Liver (tissue), 9 donors: ENCODE results near the gene APEX2. TPM values are rescaled to one million over a fixed set of nuclear protein-coding genes. Genes with fewer than 3 reads are reported as not detected.

Source experiments
- DNase-seq: peaks from one replicate; pipeline ENCODE4 v3.0.0-alpha.2; 2017; ENCODE audit warnings: low spot score
- H3K27ac ChIP-seq, 2 donors: one replicate each; pipeline ENCODE4 v1.7.0; 2013; ENCODE audit warnings: inconsistent platforms in 2 of 2, low read length in 2 of 2, control low read depth in 1 of 2, low read depth in 1 of 2, mild to moderate bottlenecking in 1 of 2
- H3K27me3 ChIP-seq, 4 donors: one replicate each; pipeline versions ENCODE4 v1.6.1 to v1.7.0; 2013; ENCODE audit warnings: low read length in 3 of 4, inconsistent platforms in 1 of 4, mild to moderate bottlenecking in 1 of 4, moderate library complexity in 1 of 4; ENCODE audit not compliant: control insufficient read depth in 4 of 4, insufficient read depth in 4 of 4
- H3K36me3 ChIP-seq, 4 donors: one replicate each; pipeline versions ENCODE4 v1.6.1 to v1.7.0; 2013; ENCODE audit warnings: low read length in 3 of 4, mild to moderate bottlenecking in 3 of 4, low read depth in 1 of 4, moderate library complexity in 1 of 4; ENCODE audit not compliant: control insufficient read depth in 4 of 4, insufficient read depth in 3 of 4
- H3K4me1 ChIP-seq, 4 donors: one replicate each; pipeline versions ENCODE4 v1.6.1 to v1.7.0; 2013; ENCODE audit warnings: low read length in 3 of 4, mild to moderate bottlenecking in 3 of 4, moderate library complexity in 1 of 4; ENCODE audit not compliant: control insufficient read depth in 4 of 4, insufficient read depth in 4 of 4
- H3K4me3 ChIP-seq, 3 donors: one replicate each; pipeline versions ENCODE4 v1.6.1 to v1.7.0; 2013; ENCODE audit warnings: low read length in 3 of 3, control low read depth in 1 of 3, low read depth in 1 of 3, mild to moderate bottlenecking in 1 of 3
- H3K9ac ChIP-seq, 2 donors: one replicate each; pipeline ENCODE4 v1.7.0; 2013; ENCODE audit warnings: low read length in 2 of 2, mild to moderate bottlenecking in 2 of 2, moderate library complexity in 2 of 2, control low read depth in 1 of 2, low read depth in 1 of 2
- H3K9me3 ChIP-seq, 4 donors: one replicate each; pipeline versions ENCODE4 v1.6.1 to v1.7.0; 2013; ENCODE audit warnings: low read length in 3 of 4; ENCODE audit not compliant: control insufficient read depth in 4 of 4
- CTCF ChIP-seq: fragments of 150-350 bp; IDR thresholded peaks from 2 replicates; pipeline ENCODE4 v1.5.1; 2017; ENCODE audit warnings: improper control_type of control experiment, low read depth, low read length; ENCODE audit not compliant: missing input control
- EGR1 ChIP-seq, 2 donors: IDR thresholded peaks; 2 replicates each; pipeline ENCODE4 v1.6.1; 2016 to 2018; ENCODE audit warnings: antibody characterized with exemption in 2 of 2, low read depth in 2 of 2
- FOXA1 ChIP-seq: IDR thresholded peaks from 2 replicates; pipeline ENCODE4 v1.6.1; 2016; ENCODE audit warnings: antibody characterized with exemption
- FOXA2 ChIP-seq: IDR thresholded peaks from 2 replicates; pipeline ENCODE4 v1.6.1; 2016; ENCODE audit warnings: antibody characterized with exemption
- GABPA ChIP-seq, 2 donors: IDR thresholded peaks in 1 of 2; conservative IDR thresholded peaks in 1 of 2; 2 replicates each; pipeline ENCODE4 v1.6.1; 2016; ENCODE audit warnings: antibody characterized with exemption in 2 of 2, mild to moderate bottlenecking in 1 of 2, moderate library complexity in 1 of 2
- HNF4A ChIP-seq, 2 donors: conservative IDR thresholded peaks; 2 replicates each; pipeline ENCODE4 v1.6.1; 2016; ENCODE audit warnings: antibody characterized with exemption in 2 of 2, mild to moderate bottlenecking in 2 of 2
- HNF4G ChIP-seq: IDR thresholded peaks from 2 replicates; pipeline ENCODE4 v1.6.1; 2016; ENCODE audit warnings: antibody characterized with exemption
- JUND ChIP-seq, 2 donors: IDR thresholded peaks; 2 replicates each; pipeline ENCODE4 v1.6.1; 2016; ENCODE audit warnings: antibody characterized with exemption in 2 of 2
- NR2F2 ChIP-seq: IDR thresholded peaks from 2 replicates; pipeline ENCODE4 v1.6.1; 2016; ENCODE audit warnings: antibody characterized with exemption
- RAD21 ChIP-seq, 2 donors: IDR thresholded peaks; 2 replicates each; pipeline ENCODE4 v1.6.1; 2016; ENCODE audit warnings: antibody characterized with exemption in 2 of 2, mild to moderate bottlenecking in 2 of 2
- RXRA ChIP-seq, 2 donors: IDR thresholded peaks; 2 replicates each; pipeline ENCODE4 v1.6.1; 2017 to 2018; ENCODE audit warnings: antibody characterized with exemption in 2 of 2, mild to moderate bottlenecking in 1 of 2
- SP1 ChIP-seq: IDR thresholded peaks from 2 replicates; pipeline ENCODE4 v1.6.1; 2018; ENCODE audit warnings: antibody characterized with exemption, mild to moderate bottlenecking
- TAF1 ChIP-seq: conservative IDR thresholded peaks from 2 replicates; pipeline ENCODE4 v1.6.1; 2016; ENCODE audit warnings: antibody characterized with exemption, mild to moderate bottlenecking
- YY1 ChIP-seq: IDR thresholded peaks from 2 replicates; pipeline ENCODE4 v1.6.1; 2016; ENCODE audit warnings: antibody characterized with exemption, mild to moderate bottlenecking
- WGBS: extraction: QIAGEN DNeasy Blood & Tissue Kit; methylation state at CpG from one replicate; pipeline ENCODE4 v1.1.7; 2013; 5-methylcytosine and 5-hydroxymethylcytosine counted together
- polyA plus RNA-seq, 2 donors: library from polyadenylated mRNA; stranded (reverse) in 1 of 2; unstranded in 1 of 2; fragments of 200-250 nt in 1 of 2; fragments of >200 nt in 1 of 2; fragmentation: Nextera tagmentation in 1 of 2; extraction: Ambion mirVana in 1 of 2; gene quantifications; one replicate each; pipeline versions ENCODE4 v1.2.1 to v1.2.3, GENCODE V29; 2013 to 2015
- total RNA-seq, 2 donors: library from RNA; depleted of rRNA; stranded (reverse); fragments of >200 nt; gene quantifications; one replicate each; pipeline ENCODE4 v1.2.3, GENCODE V29; 2014
- TF ChIP-seq, protein P1 (sequence below): IDR thresholded peaks from 2 replicates; pipeline ENCODE4 v1.6.1; 2016; ENCODE audit warnings: antibody characterized with exemption, mild to moderate bottlenecking
- TF ChIP-seq, protein P2 (sequence below): IDR thresholded peaks from 2 replicates; pipeline ENCODE4 v1.6.1; 2016; ENCODE audit warnings: antibody characterized with exemption
- TF ChIP-seq, protein P3 (sequence below): IDR thresholded peaks from 2 replicates; pipeline ENCODE4 v1.6.1; 2016; ENCODE audit warnings: antibody characterized with exemption
- TF ChIP-seq, protein P4 (sequence below): IDR thresholded peaks from 2 replicates; pipeline ENCODE4 v1.6.1; 2016; ENCODE audit warnings: antibody characterized with exemption
- donor health status: healthy.
- donor health status: healthy.
- donor health status: healthy.
- donor health status: healthy.
- donor health status: healthy.

Gene APEX2
- total and polyA plus RNA-seq, 4 donors, result 5.0 to 8.6 (median 6.7) TPM

DNA sequence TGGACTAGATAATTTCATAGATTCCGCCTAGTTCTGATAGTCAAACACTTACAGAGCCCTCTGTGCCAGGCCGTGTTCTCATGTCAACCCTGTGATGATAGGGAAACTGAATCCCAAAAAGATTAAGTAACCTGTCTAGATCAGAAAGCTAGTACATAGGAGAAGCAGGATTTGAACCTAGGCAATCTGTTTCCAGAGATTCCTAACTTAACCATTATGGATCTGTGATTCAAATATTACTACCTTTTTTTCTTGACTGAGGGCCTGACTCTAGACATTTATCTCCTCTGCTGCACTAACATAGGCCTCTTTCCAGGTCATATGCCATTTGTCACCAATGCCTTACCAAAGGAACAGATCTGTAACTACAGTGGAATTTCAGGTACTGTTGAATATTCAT, 29.1 kb downstream of the APEX2 start:
- no peak for DNase-seq
- H3K9me3 ChIP-seq, result no peaks in the 10 kb centered on the region
- H3K9ac ChIP-seq, result no peak overlapping the region
- no peak for TF ChIP-seq NR2F2
- TF ChIP-seq, protein P1, sequence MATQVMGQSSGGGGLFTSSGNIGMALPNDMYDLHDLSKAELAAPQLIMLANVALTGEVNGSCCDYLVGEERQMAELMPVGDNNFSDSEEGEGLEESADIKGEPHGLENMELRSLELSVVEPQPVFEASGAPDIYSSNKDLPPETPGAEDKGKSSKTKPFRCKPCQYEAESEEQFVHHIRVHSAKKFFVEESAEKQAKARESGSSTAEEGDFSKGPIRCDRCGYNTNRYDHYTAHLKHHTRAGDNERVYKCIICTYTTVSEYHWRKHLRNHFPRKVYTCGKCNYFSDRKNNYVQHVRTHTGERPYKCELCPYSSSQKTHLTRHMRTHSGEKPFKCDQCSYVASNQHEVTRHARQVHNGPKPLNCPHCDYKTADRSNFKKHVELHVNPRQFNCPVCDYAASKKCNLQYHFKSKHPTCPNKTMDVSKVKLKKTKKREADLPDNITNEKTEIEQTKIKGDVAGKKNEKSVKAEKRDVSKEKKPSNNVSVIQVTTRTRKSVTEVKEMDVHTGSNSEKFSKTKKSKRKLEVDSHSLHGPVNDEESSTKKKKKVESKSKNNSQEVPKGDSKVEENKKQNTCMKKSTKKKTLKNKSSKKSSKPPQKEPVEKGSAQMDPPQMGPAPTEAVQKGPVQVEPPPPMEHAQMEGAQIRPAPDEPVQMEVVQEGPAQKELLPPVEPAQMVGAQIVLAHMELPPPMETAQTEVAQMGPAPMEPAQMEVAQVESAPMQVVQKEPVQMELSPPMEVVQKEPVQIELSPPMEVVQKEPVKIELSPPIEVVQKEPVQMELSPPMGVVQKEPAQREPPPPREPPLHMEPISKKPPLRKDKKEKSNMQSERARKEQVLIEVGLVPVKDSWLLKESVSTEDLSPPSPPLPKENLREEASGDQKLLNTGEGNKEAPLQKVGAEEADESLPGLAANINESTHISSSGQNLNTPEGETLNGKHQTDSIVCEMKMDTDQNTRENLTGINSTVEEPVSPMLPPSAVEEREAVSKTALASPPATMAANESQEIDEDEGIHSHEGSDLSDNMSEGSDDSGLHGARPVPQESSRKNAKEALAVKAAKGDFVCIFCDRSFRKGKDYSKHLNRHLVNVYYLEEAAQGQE, result no peak
- no peak for TF ChIP-seq SP1
- no peak for TF ChIP-seq JUND (IDR thresholded peaks at IDR 0.05)
- TF ChIP-seq HNF4A (conservative IDR thresholded peaks at IDR 0.05), result no peak
- no peak for TF ChIP-seq RAD21 (IDR thresholded peaks at IDR 0.05)
- TF ChIP-seq CTCF, result no peak
- TF ChIP-seq TAF1, result no peak
- no peak for TF ChIP-seq RXRA (IDR thresholded peaks at IDR 0.05)
- TF ChIP-seq, protein P2, sequence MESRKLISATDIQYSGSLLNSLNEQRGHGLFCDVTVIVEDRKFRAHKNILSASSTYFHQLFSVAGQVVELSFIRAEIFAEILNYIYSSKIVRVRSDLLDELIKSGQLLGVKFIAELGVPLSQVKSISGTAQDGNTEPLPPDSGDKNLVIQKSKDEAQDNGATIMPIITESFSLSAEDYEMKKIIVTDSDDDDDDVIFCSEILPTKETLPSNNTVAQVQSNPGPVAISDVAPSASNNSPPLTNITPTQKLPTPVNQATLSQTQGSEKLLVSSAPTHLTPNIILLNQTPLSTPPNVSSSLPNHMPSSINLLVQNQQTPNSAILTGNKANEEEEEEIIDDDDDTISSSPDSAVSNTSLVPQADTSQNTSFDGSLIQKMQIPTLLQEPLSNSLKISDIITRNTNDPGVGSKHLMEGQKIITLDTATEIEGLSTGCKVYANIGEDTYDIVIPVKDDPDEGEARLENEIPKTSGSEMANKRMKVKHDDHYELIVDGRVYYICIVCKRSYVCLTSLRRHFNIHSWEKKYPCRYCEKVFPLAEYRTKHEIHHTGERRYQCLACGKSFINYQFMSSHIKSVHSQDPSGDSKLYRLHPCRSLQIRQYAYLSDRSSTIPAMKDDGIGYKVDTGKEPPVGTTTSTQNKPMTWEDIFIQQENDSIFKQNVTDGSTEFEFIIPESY, result no peak
- TF ChIP-seq, protein P3, sequence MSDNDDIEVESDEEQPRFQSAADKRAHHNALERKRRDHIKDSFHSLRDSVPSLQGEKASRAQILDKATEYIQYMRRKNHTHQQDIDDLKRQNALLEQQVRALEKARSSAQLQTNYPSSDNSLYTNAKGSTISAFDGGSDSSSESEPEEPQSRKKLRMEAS, result no peak
- no peak for TF ChIP-seq FOXA1
- no peak for TF ChIP-seq FOXA2
- TF ChIP-seq, protein P4, sequence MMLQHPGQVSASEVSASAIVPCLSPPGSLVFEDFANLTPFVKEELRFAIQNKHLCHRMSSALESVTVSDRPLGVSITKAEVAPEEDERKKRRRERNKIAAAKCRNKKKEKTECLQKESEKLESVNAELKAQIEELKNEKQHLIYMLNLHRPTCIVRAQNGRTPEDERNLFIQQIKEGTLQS, result no peak
- no peak for TF ChIP-seq HNF4G
- TF ChIP-seq EGR1 (IDR thresholded peaks at IDR 0.05; ENCODE audit: low read depth in 2 of 2), result no peak
- no peak for TF ChIP-seq YY1
- no peak for TF ChIP-seq GABPA (IDR thresholded peaks at IDR 0.05 in 1 of 2, conservative IDR thresholded peaks at IDR 0.05 in 1 of 2)
- peaks cover 0 to 4% (median 0%) of the 10 kb centered on the region in 4 donors for H3K4me1 ChIP-seq
- 97% methylated on average over 2 of the region's 2 CpGs for WGBS
- no peaks in the 10 kb centered on the region for H3K27me3 ChIP-seq
- no peak overlapping the region for H3K4me3 ChIP-seq
- no peak overlapping the region for H3K27ac ChIP-seq
- no peaks in the 10 kb centered on the region for H3K36me3 ChIP-seq
